Measurements from ENCODE around the gene ILDR2. TPM values are rescaled to one million over a fixed set of nuclear protein-coding genes. Genes with fewer than 3 reads are reported as not detected.
A peak's percentile ranks its signal among the peaks of the same experiment; 100 is the strongest.

The ILDR2 gene
- total and polyA plus RNA-seq, 4 donors, result 16.3 to 27.6 (median 20.5) TPM

DNA sequence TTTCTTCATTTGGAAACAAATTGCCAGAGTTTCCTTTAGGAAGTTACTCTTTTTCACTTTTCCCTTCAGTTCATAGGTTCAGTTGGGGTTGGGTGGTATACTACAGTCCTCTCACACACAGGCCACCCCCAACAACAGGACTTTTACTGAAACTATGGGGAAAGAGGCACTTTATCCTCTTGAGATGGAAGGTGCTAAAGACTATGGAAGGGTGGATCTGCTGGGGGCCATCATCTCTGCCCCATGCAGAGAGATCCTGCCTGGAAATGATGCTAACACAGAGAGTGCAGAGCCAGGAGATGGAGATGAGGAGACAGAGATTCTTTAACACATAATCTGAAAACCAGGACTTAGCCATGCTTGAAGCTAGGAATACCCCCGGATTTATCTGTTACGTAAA lies 24.3 kb downstream of the ILDR2 start:
- DNase-seq (ENCODE audit: low read depth in 4 of 6, low spot score in 6 of 6), result no peak
- no peak overlapping the region for H3K27ac ChIP-seq (ENCODE audit: low read depth, low read length)
- peaks cover 22% of the 10 kb centered on the region for H3K4me1 ChIP-seq (ENCODE audit: control insufficient read depth, insufficient read depth, low read length)

DNA sequence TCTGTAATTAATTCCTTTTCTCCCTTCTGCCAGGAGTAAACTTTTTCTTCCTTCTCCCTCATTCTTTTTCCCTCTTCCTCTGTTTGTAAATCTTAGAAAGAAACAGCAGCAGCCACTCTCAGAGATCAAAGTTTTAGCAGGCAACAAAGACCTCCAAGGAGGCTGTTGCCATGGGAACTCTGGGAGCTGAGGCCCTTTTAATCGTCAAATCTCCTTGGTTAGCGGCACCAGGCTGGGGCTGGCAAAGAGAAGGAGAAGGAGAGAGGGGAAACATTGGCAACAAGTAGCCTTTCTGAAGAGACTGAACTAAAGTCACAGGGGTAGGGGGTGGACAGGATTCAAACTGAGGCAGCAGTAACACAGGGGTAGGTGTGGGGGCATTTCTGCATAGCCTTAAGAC lies 25.2 kb downstream of the ILDR2 start:
- WGBS (ENCODE audit: insufficient coverage), result 11% methylated on average over 2 of the region's 2 CpGs
- peak in 5 of 6 donors; percentile 63 to 93 (median 76) for DNase-seq (ENCODE audit: low read depth in 4 of 6, low spot score in 6 of 6)
- Histone ChIP-seq H3K4me1 (ENCODE audit: control insufficient read depth, insufficient read depth, low read length) (peaks cover 22% of the 10 kb centered on the region), H3K9me3 (ENCODE audit: control insufficient read depth, insufficient read depth, low read length) (no peaks in the 10 kb centered on the region), H3K27ac (ENCODE audit: low read depth, low read length) (peak overlapping the region; percentile 30), H3K36me3 (ENCODE audit: control insufficient read depth, insufficient read depth, low read length) (no peaks in the 10 kb centered on the region), H3K27me3 (ENCODE audit: control insufficient read depth, insufficient read depth, low read length) (no peaks in the 10 kb centered on the region), H3K4me3 (ENCODE audit: low read depth, low read length) (no peak overlapping the region)

More for the DNA sequence above, 24.3 kb downstream of the ILDR2 start:
- no peaks in the 10 kb centered on the region for H3K9me3 ChIP-seq (ENCODE audit: control insufficient read depth, insufficient read depth, low read length)
- H3K27me3 ChIP-seq (ENCODE audit: control insufficient read depth, insufficient read depth, low read length), result no peaks in the 10 kb centered on the region
- H3K4me3 ChIP-seq (ENCODE audit: low read depth, low read length), result no peak overlapping the region
- no CpG with 5 or more reads among the region's 2 CpGs for whole genome bisulfite sequencing (ENCODE audit: insufficient coverage)
- no peaks in the 10 kb centered on the region for H3K36me3 ChIP-seq (ENCODE audit: control insufficient read depth, insufficient read depth, low read length)

DNA sequence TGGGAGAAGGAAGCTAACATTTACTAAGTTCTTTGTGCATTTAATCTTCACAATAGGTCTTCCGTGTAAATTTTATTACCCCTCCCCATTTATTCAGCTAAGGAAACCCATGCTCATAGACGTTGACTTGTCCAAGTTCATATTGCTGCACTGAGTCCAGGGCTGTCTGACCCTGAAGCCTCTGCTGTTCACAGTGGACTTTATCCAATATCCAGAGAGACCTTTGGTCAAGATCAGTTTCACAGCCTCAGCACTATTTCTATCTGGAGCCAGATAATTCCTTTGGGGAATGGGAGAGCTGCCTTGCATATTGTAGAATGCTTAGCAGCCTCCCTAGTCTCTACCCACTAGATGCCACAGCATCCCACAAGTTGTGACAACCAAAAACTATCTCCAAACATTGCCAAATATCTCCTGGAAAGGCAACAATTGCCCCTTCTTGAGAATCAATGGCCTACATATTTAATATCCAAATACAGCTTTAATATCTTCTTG lies 26.4 kb downstream of the ILDR2 start:
- no peaks in the 10 kb centered on the region for H3K36me3 ChIP-seq (ENCODE audit: control insufficient read depth, insufficient read depth, low read length)
- no peak overlapping the region for H3K27ac ChIP-seq (ENCODE audit: low read depth, low read length)
- peaks cover 25% of the 10 kb centered on the region for H3K4me1 ChIP-seq (ENCODE audit: control insufficient read depth, insufficient read depth, low read length)

DNA sequence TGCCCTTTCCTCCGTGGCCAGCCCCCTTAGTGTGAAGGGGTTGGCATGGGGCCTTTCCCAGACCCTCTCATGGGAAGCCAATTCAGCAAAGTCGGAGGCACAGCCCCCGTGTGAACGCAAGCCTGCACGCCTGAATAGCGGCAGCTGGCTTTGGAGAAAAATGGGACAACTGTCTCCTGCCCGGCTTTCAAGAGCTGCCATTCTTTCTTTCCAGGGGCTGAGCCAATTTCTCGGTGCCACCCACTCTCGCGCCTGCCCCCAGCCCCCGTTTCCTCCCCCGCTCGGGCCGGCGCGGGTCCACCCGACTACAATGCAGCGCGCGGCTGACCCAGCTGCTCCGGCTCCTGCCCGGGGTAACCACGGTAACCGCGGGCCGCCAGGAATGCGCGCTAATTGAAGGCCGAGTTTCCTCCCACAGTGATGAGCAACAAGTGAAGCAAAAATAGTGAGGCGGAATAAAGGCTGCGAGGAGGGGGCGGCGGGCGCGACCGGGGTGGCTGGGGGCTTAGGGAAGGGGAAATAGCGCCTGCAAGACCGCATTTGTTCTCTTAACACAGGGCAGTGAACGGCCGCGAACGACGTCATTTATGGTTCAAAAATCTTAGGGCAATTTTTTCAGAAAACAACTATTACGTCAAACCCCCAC lies 27.8 kb downstream of the ILDR2 start:
- peak; percentile 64 to 95 (median 79) for DNase-seq (ENCODE audit: low read depth in 4 of 6, low spot score in 6 of 6)
- peaks cover 25% of the 10 kb centered on the region for H3K4me1 ChIP-seq (ENCODE audit: control insufficient read depth, insufficient read depth, low read length)
- H3K4me3 ChIP-seq (ENCODE audit: low read depth, low read length), result peak overlapping the region; percentile 19
- H3K27ac ChIP-seq (ENCODE audit: low read depth, low read length), result peak overlapping the region; percentile 76
- no peaks in the 10 kb centered on the region for H3K36me3 ChIP-seq (ENCODE audit: control insufficient read depth, insufficient read depth, low read length)
- no peaks in the 10 kb centered on the region for H3K9me3 ChIP-seq (ENCODE audit: control insufficient read depth, insufficient read depth, low read length)
- under 1% methylated on average over 43 of the region's 44 CpGs for WGBS (ENCODE audit: insufficient coverage)
- no peaks in the 10 kb centered on the region for H3K27me3 ChIP-seq (ENCODE audit: control insufficient read depth, insufficient read depth, low read length)

More for the DNA sequence above, 26.4 kb downstream of the ILDR2 start:
- DNase-seq (ENCODE audit: low read depth in 4 of 6, low spot score in 6 of 6), result no peak
- Histone ChIP-seq H3K27me3 (ENCODE audit: control insufficient read depth, insufficient read depth, low read length) (no peaks in the 10 kb centered on the region), H3K9me3 (ENCODE audit: control insufficient read depth, insufficient read depth, low read length) (no peaks in the 10 kb centered on the region), H3K4me3 (ENCODE audit: low read depth, low read length) (no peak overlapping the region)
- WGBS (ENCODE audit: insufficient coverage), result 73% methylated on average over 2 of the region's 2 CpGs

DNA sequence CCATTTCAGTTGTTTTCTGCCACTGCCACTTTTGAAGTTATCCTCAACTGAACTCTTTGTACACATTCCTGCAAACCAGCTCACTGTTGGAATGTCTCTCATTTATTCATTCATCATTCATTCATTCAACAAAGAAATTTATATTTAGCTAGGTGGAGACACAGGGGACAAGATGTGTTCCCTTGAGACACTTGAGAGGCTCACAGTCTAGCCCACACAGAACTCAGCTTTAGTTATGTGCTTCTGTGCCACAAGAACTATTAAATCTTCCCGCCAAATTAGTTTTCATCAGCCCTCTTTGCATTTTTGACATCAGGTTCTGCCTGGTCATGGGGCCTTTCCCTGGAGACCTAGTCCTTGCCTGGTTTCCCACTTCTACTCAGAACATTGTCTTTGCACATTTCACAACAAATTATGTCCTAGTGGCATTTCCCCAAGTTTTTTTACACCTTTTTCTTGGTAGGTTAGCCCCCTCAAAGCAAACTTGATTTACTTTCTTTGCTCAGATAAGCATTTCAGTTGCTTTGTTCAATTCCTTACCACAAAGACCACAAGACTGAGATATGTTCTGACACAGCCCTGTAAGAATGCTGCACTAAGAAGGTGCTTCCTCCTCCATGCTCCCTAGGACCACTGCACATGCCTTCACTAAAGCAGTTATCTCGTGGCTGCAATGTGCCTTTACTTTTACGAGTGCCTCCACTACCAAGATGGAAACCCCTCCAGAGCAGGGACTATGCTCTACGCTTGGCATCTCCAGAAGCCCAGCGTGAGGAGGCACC lies 31.0 kb downstream of the ILDR2 start:
- H3K9me3 ChIP-seq (ENCODE audit: control insufficient read depth, insufficient read depth, low read length), result no peaks in the 10 kb centered on the region
- WGBS (ENCODE audit: insufficient coverage), result 74% methylated on average over 5 of the region's 5 CpGs
- no peaks in the 10 kb centered on the region for H3K27me3 ChIP-seq (ENCODE audit: control insufficient read depth, insufficient read depth, low read length)
- peaks cover 17% of the 10 kb centered on the region for H3K4me1 ChIP-seq (ENCODE audit: control insufficient read depth, insufficient read depth, low read length)
- no peak for DNase-seq (ENCODE audit: low read depth in 4 of 6, low spot score in 6 of 6)
- no peak overlapping the region for H3K4me3 ChIP-seq (ENCODE audit: low read depth, low read length)
- no peak overlapping the region for H3K27ac ChIP-seq (ENCODE audit: low read depth, low read length)
- H3K36me3 ChIP-seq (ENCODE audit: control insufficient read depth, insufficient read depth, low read length), result no peaks in the 10 kb centered on the region

DNA sequence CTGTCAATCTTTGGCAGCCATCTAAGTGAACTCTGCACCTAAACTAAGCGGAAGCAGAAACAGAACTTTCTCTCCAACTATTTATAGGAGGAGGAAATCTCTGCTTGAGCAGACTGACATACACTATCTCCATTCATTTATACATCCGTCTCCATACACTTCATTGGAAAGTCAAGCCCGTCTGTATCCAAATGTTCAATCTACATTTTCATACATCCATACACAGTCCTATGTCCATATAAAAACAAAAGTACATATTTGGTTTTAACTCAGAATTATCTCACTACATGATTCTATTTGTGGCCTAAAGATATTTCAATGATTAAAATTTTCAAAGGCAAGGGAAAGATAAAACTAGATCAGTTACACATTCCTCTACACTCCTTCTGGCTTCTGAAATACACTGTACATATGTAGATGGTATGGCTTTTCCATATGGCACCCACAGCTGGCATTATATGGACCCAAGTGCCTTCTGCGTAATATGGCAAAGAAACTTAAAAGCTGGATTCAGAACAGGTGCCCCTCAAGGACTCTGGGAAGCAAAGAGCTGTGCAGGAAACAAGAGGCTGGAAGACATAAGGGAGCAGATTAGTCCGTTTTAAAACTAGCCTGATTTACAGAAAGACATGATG lies 35.5 kb downstream of the ILDR2 start:
- H3K27ac ChIP-seq (ENCODE audit: low read depth, low read length), result no peak overlapping the region

DNA sequence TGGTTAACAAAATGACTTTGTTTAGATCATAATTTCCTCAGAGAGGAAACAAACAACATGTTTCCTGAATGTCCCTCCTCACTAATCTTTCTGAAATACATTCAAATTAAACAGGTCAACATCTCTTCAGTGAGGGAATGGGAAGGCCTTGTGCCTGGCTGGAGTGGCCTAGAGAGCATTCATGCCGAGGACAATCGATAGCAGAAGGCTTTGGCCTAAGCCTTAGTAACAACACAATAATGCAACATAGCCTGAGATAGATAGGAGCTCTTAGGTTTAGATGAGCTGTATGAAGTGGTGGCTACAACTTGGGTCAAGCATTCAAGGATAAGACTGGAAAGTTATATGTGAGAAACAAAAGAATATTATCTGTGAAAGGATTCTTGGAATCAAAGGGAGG lies 37.4 kb downstream of the ILDR2 start:
- Histone ChIP-seq H3K9me3 (ENCODE audit: control insufficient read depth, insufficient read depth, low read length) (no peaks in the 10 kb centered on the region), H3K27me3 (ENCODE audit: control insufficient read depth, insufficient read depth, low read length) (peaks cover 2% of the 10 kb centered on the region), H3K36me3 (ENCODE audit: control insufficient read depth, insufficient read depth, low read length) (peaks cover 7% of the 10 kb centered on the region), H3K4me1 (ENCODE audit: control insufficient read depth, insufficient read depth, low read length) (no peaks in the 10 kb centered on the region), H3K27ac (ENCODE audit: low read depth, low read length) (no peak overlapping the region), H3K4me3 (ENCODE audit: low read depth, low read length) (no peak overlapping the region)
- DNase-seq (ENCODE audit: low read depth in 4 of 6, low spot score in 6 of 6), result no peak
- no CpG with 5 or more reads among the region's 2 CpGs for WGBS (ENCODE audit: insufficient coverage)

More for the DNA sequence above, 35.5 kb downstream of the ILDR2 start:
- H3K27me3 ChIP-seq (ENCODE audit: control insufficient read depth, insufficient read depth, low read length), result peaks cover 2% of the 10 kb centered on the region
- H3K9me3 ChIP-seq (ENCODE audit: control insufficient read depth, insufficient read depth, low read length), result no peaks in the 10 kb centered on the region
- H3K36me3 ChIP-seq (ENCODE audit: control insufficient read depth, insufficient read depth, low read length), result peaks cover 7% of the 10 kb centered on the region
- no peak overlapping the region for H3K4me3 ChIP-seq (ENCODE audit: low read depth, low read length)
- peak in 1 of 6 donors; percentile 79 for DNase-seq (ENCODE audit: low read depth in 4 of 6, low spot score in 6 of 6)
- WGBS (ENCODE audit: insufficient coverage), result 100% methylated on average over 2 of the region's 5 CpGs
- peaks cover 2% of the 10 kb centered on the region for H3K4me1 ChIP-seq (ENCODE audit: control insufficient read depth, insufficient read depth, low read length)

DNA sequence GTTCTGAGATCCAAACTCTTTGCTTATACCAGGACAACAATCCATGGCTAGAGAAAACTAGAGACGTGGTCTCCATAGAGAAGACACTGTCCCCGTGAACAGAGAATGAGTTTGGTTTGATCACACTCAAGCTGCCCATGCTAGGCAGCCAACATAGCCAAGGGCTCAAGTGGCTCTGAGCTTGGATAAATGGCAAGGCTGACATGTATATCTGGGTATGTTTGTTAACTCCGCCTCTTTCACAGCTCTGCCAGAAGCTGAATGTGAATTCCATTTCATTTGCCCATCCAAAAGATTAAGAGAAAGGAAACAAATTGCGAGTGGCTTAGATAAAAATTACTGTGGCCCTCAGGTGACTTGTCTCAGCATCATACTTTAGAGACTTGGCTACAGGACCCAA lies 38.0 kb downstream of the ILDR2 start:
- no peak overlapping the region for H3K4me3 ChIP-seq (ENCODE audit: low read depth, low read length)
- WGBS (ENCODE audit: insufficient coverage), result 100% methylated on average over 3 of the region's 4 CpGs

DNA sequence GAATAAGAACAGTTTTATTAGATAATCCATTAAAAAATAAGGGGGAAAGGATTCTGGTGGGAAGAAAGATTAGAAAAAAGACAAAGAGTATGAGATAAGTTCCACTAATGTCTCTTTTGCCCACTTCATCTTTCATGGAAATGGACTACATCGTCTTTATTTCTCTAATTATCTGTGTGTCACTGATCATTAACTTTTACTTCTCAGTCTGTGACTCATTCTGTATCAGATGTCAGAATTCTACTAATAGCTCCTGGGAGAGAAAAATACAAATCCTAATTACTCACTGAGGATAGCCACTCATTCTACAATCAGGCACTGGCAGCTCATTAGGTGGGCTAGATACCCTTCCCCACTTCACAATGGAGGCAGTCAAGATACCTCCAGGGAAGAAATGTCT lies 41.7 kb downstream of the ILDR2 start:
- Histone ChIP-seq H3K27ac (ENCODE audit: low read depth, low read length) (no peak overlapping the region), H3K27me3 (ENCODE audit: control insufficient read depth, insufficient read depth, low read length) (peaks cover 2% of the 10 kb centered on the region), H3K4me3 (ENCODE audit: low read depth, low read length) (no peak overlapping the region), H3K4me1 (ENCODE audit: control insufficient read depth, insufficient read depth, low read length) (no peaks in the 10 kb centered on the region), H3K36me3 (ENCODE audit: control insufficient read depth, insufficient read depth, low read length) (peaks cover 7% of the 10 kb centered on the region), H3K9me3 (ENCODE audit: control insufficient read depth, insufficient read depth, low read length) (no peaks in the 10 kb centered on the region)
- DNase-seq (ENCODE audit: low read depth in 4 of 6, low spot score in 6 of 6), result peak in 1 of 6 donors; percentile 79
- WGBS (ENCODE audit: insufficient coverage), result 100% methylated on average over 1 of the region's 1 CpG

More for the DNA sequence above, 38.0 kb downstream of the ILDR2 start:
- Histone ChIP-seq H3K27ac (ENCODE audit: low read depth, low read length) (no peak overlapping the region), H3K9me3 (ENCODE audit: control insufficient read depth, insufficient read depth, low read length) (no peaks in the 10 kb centered on the region), H3K4me1 (ENCODE audit: control insufficient read depth, insufficient read depth, low read length) (no peaks in the 10 kb centered on the region), H3K27me3 (ENCODE audit: control insufficient read depth, insufficient read depth, low read length) (peaks cover 2% of the 10 kb centered on the region), H3K36me3 (ENCODE audit: control insufficient read depth, insufficient read depth, low read length) (peaks cover 7% of the 10 kb centered on the region)
- DNase-seq (ENCODE audit: low read depth in 4 of 6, low spot score in 6 of 6), result no peak

Data from spinal cord (tissue), 10 donors.